Naive thymus-derived CD8-positive, alpha-beta T cell (primary cell): Measurements from ENCODE around the gene LRMDA. TPM values are rescaled to one million over a fixed set of nuclear protein-coding genes. Genes with fewer than 3 reads are reported as not detected.

Experiments
- ATAC-seq, 2 donors: fragments of 150-1000 bp; cut with Tn5 transposase in 1 of 2; sonication (Bioruptor Pico), chemical (Tn5 transposase) in 1 of 2; 1 replicate in 1 of 2; 2 replicates in 1 of 2; pipeline ENCODE4 v1.10.0; 2021; ENCODE audit warnings: mild to moderate bottlenecking in 2 of 2, moderate library complexity in 2 of 2
- POLR2A ChIA-PET: fragments of 350-600 bp; sonication (Branson Sonifier 250); formaldehyde crosslinking; loops from one replicate; lab custom pipeline; 2021; ENCODE audit warnings: antibody characterized with exemption; lab: Charles Lee
- DNase-seq, 10 donors: peaks; one replicate each; pipeline versions ENCODE4 v3.0.0 to v3.0.0-alpha.2; 2020 to 2022
- H3K27ac Mint-ChIP-seq, 10 donors: one replicate each; pipeline ENCODE4 v1.8.0; 2020 to 2022; ENCODE audit warnings: mild to moderate bottlenecking in 10 of 10, mixed read lengths in 10 of 10, moderate library complexity in 4 of 10, inconsistent platforms in 1 of 10
- H3K27me3 Mint-ChIP-seq, 5 donors: one replicate each; pipeline ENCODE4 v1.8.0; 2021 to 2022; ENCODE audit warnings: mixed read lengths in 5 of 5
- H3K36me3 Mint-ChIP-seq, 3 donors: one replicate each; pipeline ENCODE4 v1.8.0; 2020 to 2022; ENCODE audit warnings: mixed read lengths in 3 of 3, mild to moderate bottlenecking in 2 of 3, inconsistent platforms in 1 of 3
- H3K4me1 Mint-ChIP-seq, 4 donors: one replicate each; pipeline ENCODE4 v1.8.0; 2021 to 2022; ENCODE audit warnings: mixed read lengths in 4 of 4
- H3K4me3 Mint-ChIP-seq, 10 donors: one replicate each; pipeline ENCODE4 v1.8.0; 2020 to 2022; ENCODE audit warnings: mild to moderate bottlenecking in 10 of 10, mixed read lengths in 10 of 10, moderate library complexity in 6 of 10, inconsistent platforms in 1 of 10
- H3K9me3 Mint-ChIP-seq, 9 donors: one replicate each; pipeline ENCODE4 v1.8.0; 2020 to 2022; ENCODE audit warnings: mixed read lengths in 9 of 9, mild to moderate bottlenecking in 3 of 9, inconsistent platforms in 1 of 9, moderate library complexity in 1 of 9
- polyA plus RNA-seq, 3 donors: library from polyadenylated mRNA; unstranded; fragments of 300-500 nt; fragmentation: Illumina TruSeq; gene quantifications; one replicate each; pipeline ENCODE4 v1.2.3, GENCODE V29; 2021
- total RNA-seq, 8 experiments: library from RNA in 2 of 8; stranded (reverse) in 2 of 8; gene quantifications; one replicate each; pipeline ENCODE4 v1.2.3 and lab custom pipeline; 2021 to 2026

LRMDA gene
- total and polyA plus RNA-seq, 5 experiments from 2014 or later, result not detected

DNA sequence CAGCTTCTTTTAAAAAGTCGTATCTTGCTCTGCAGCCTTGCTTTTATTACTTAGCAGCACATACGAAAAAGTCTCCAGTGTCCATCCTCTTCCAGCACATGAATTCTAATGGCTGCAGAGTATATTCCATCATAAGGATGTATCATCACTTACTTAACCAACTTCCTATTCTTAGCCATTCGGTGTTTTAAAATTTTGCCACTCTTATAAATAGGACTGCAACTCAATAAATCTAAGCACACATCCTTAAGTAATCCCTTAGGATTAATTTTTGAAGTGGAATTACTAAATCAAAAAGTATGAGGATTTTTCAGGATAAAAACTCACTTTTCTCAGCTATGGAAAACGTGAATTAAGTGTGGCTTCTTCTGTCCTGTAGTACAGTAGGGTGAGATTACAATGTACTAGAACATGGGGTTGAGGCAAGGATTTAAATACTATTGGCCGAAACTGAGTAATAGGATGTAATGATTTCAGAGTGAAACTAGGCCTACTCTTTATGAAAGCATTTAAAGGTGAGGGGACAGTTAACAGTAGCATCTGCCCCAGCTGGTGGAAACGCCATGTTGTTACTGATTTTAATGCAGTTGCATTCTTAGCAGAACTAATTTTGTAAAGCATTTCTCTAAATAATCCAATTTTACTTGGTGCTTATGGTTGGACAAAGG lies 1035.5 kb downstream of the LRMDA start:
- POLR2A ChIA-PET, result no interaction called here

DNA sequence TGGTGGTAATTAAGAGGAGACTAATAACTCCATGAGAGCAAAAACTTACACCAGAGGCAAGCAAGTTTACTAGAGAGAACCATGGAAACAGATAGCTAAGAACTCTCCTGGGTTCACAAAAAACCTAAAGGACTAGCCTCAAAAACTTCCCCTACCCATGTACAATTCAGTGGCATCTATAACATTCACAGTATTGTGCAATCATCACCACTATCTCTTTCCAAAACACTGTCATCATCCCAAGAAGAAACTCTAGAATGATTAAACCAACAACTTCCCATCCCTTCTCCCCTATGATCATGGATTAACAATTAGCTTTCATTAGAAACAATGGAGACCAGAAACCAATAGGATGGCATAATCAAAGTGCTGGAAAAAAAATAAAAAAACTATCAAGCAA lies 1038.3 kb downstream of the LRMDA start:
- Mint-ChIP-seq H3K27ac (no peak overlapping the region), H3K36me3 (no peaks in the 10 kb centered on the region), H3K9me3 (peaks cover 0 to 8% (median 0%) of the 10 kb centered on the region in 9 donors), H3K4me1 (no peaks in the 10 kb centered on the region), H3K27me3 (peaks cover 0 to 4% (median 0%) of the 10 kb centered on the region in 5 donors), H3K4me3 (no peak overlapping the region)
- ATAC-seq, result no peak
- DNase-seq, result no peak
- POLR2A ChIA-PET, result no interaction called here

More for the DNA sequence above, 1035.5 kb downstream of the LRMDA start:
- H3K4me3 Mint-ChIP-seq, result no peak overlapping the region
- H3K27me3 Mint-ChIP-seq, result peaks cover 0 to 4% (median 0%) of the 10 kb centered on the region in 5 donors
- H3K9me3 Mint-ChIP-seq, result peaks cover 0 to 5% (median 0%) of the 10 kb centered on the region in 9 donors
- no peak for DNase-seq
- no peak for ATAC-seq
- no peaks in the 10 kb centered on the region for H3K4me1 Mint-ChIP-seq
- H3K36me3 Mint-ChIP-seq, result no peaks in the 10 kb centered on the region
- no peak overlapping the region for H3K27ac Mint-ChIP-seq

- Mint-ChIP-seq H3K9me3 (peaks cover 0 to 14% (median 9%) of the 10 kb centered on the region in 9 donors), H3K27me3 (no peaks in the 10 kb centered on the region), H3K27ac (no peak overlapping the region), H3K4me3 (no peak overlapping the region), H3K36me3 (no peaks in the 10 kb centered on the region), H3K4me1 (no peaks in the 10 kb centered on the region)
- POLR2A ChIA-PET, result no interaction called here
- DNase-seq (no peak), ATAC-seq (no peak)
These were observed 1047.8 kb downstream of the LRMDA start for GRCh38 chr10:76479103-76479790.

DNA sequence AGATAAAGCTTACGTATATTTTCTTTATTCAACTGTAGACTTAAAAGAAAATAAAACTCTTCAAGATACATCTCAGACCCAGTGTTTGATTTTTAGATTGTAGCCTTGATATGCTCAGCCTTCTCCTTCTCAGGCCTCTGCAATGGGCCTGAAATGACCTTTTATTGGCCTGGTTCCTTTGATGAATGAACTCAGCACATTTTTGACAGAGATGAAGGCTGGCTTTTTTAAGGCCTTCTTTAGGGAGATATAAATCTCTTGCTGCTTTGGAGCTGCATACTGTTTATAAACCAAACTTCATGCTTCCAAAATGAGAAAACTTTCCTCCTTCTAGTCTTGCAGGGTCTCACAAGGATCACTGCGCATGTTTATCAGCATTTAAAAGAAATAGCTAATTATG lies 1049.8 kb downstream of the LRMDA start:
- H3K9me3 Mint-ChIP-seq, result peaks cover 0 to 18% (median 7%) of the 10 kb centered on the region in 9 donors
- H3K4me1 Mint-ChIP-seq, result no peaks in the 10 kb centered on the region
- POLR2A ChIA-PET, result no interaction called here

DNA sequence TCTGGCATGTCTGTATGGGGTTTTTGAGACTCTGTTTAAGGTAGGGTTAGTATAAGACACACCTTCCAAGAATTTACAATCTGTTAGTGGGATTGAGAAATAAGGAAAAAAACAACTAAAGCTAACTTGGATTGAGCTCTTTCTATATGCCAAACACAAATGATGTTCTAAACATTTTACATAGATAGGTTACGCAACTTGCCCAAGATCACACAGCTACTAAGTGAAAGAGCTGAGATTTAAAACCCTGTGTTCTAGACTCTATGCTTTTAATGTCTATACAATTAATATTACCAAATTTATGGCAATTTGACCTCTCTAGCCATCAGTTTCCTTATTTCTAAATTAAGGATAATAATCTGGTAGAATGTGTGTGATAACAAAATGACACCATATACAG lies 1056.2 kb downstream of the LRMDA start:
- Mint-ChIP-seq H3K36me3 (peaks cover 0 to 15% (median 0%) of the 10 kb centered on the region in 3 donors), H3K27me3 (no peaks in the 10 kb centered on the region), H3K4me3 (no peak overlapping the region), H3K9me3 (peaks cover 8 to 45% (median 16%) of the 10 kb centered on the region in 9 donors), H3K4me1 (no peaks in the 10 kb centered on the region), H3K27ac (no peak overlapping the region)
- no peak for ATAC-seq
- POLR2A ChIA-PET, result no interaction called here
- no peak for DNase-seq

More for the DNA sequence above, 1049.8 kb downstream of the LRMDA start:
- Mint-ChIP-seq H3K36me3 (no peaks in the 10 kb centered on the region), H3K27me3 (no peaks in the 10 kb centered on the region), H3K27ac (no peak overlapping the region), H3K4me3 (no peak overlapping the region)
- DNase-seq (no peak), ATAC-seq (no peak)

- Mint-ChIP-seq H3K27ac (no peak overlapping the region), H3K9me3 (peaks cover 8 to 45% (median 16%) of the 10 kb centered on the region in 9 donors), H3K4me1 (no peaks in the 10 kb centered on the region), H3K4me3 (no peak overlapping the region), H3K36me3 (peaks cover 0 to 15% (median 0%) of the 10 kb centered on the region in 3 donors), H3K27me3 (no peaks in the 10 kb centered on the region)
- ATAC-seq (no peak), DNase-seq (no peak)
- POLR2A ChIA-PET, result no interaction called here
These were observed 1057.2 kb downstream of the LRMDA start for GRCh38 chr10:76488602-76489001.

DNA sequence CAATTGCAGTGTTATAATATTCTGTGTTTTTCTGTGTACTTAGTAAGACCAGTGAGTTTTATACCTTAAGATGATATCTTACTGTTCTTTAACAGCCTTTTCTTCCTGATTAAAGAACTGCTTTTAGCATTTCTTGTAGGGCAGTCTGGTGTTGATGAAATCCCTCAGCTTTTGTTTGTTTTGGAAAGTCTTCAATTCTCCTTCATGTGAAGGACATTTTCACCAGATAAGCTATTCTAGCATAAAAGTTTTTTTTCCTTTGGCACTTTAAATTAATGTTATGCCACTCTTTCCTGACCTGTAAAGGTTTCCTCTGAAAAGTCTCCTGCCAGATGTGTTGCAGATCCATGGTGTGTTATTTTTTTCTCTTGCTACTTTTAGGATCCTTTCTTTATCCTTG lies 1059.8 kb downstream of the LRMDA start:
- DNase-seq (no peak), ATAC-seq (no peak)
- no peak overlapping the region for H3K4me3 Mint-ChIP-seq
- no peaks in the 10 kb centered on the region for H3K4me1 Mint-ChIP-seq
- peaks cover 4 to 44% (median 19%) of the 10 kb centered on the region in 9 donors for H3K9me3 Mint-ChIP-seq
- H3K27ac Mint-ChIP-seq, result no peak overlapping the region
- H3K27me3 Mint-ChIP-seq, result no peaks in the 10 kb centered on the region
- peaks cover 0 to 15% (median 0%) of the 10 kb centered on the region in 3 donors for H3K36me3 Mint-ChIP-seq
- POLR2A ChIA-PET, result no interaction called here

- POLR2A ChIA-PET, result no interaction called here
- no peaks in the 10 kb centered on the region for H3K27me3 Mint-ChIP-seq
- no peak for ATAC-seq
These were observed 1060.6 kb downstream of the LRMDA start for GRCh38 chr10:76492026-76492425.

GRCh38 chr10:76492678-76493472 lies 1061.5 kb downstream of the LRMDA start:
- H3K4me3 Mint-ChIP-seq, result no peak overlapping the region

More at GRCh38 chr10:76492026-76492425, 1060.6 kb downstream of the LRMDA start:
- no peak for DNase-seq
- Mint-ChIP-seq H3K4me1 (no peaks in the 10 kb centered on the region), H3K9me3 (peaks cover 4 to 44% (median 19%) of the 10 kb centered on the region in 9 donors), H3K4me3 (no peak overlapping the region), H3K36me3 (peaks cover 0 to 15% (median 0%) of the 10 kb centered on the region in 3 donors), H3K27ac (no peak overlapping the region)

GRCh38 chr10:76497666-76498065 lies 1066.2 kb downstream of the LRMDA start:
- no peak overlapping the region for H3K27ac Mint-ChIP-seq
- peaks cover 0 to 10% (median 3%) of the 10 kb centered on the region in 9 donors for H3K9me3 Mint-ChIP-seq
- ATAC-seq (no peak), DNase-seq (no peak)
- no peaks in the 10 kb centered on the region for H3K4me1 Mint-ChIP-seq
- H3K27me3 Mint-ChIP-seq, result no peaks in the 10 kb centered on the region
- no peak overlapping the region for H3K4me3 Mint-ChIP-seq
- no peaks in the 10 kb centered on the region for H3K36me3 Mint-ChIP-seq
- POLR2A ChIA-PET, result no interaction called here

More at GRCh38 chr10:76492678-76493472, 1061.5 kb downstream of the LRMDA start:
- H3K27ac Mint-ChIP-seq, result no peak overlapping the region
- no peaks in the 10 kb centered on the region for H3K27me3 Mint-ChIP-seq
- H3K36me3 Mint-ChIP-seq, result peaks cover 0 to 15% (median 0%) of the 10 kb centered on the region in 3 donors
- peaks cover 4 to 42% (median 19%) of the 10 kb centered on the region in 9 donors for H3K9me3 Mint-ChIP-seq
- DNase-seq (no peak), ATAC-seq (no peak)
- POLR2A ChIA-PET, result no interaction called here
- H3K4me1 Mint-ChIP-seq, result no peaks in the 10 kb centered on the region

- H3K27me3 Mint-ChIP-seq, result peaks cover 0 to 2% (median 0%) of the 10 kb centered on the region in 5 donors
- no peak overlapping the region for H3K27ac Mint-ChIP-seq
- DNase-seq (no peak), ATAC-seq (no peak)
- POLR2A ChIA-PET, result no interaction called here
- H3K9me3 Mint-ChIP-seq, result peaks cover 0 to 51% (median 19%) of the 10 kb centered on the region in 9 donors
- H3K4me3 Mint-ChIP-seq, result no peak overlapping the region
- no peaks in the 10 kb centered on the region for H3K36me3 Mint-ChIP-seq
- H3K4me1 Mint-ChIP-seq, result no peaks in the 10 kb centered on the region
These were observed 1073.4 kb downstream of the LRMDA start for GRCh38 chr10:76504823-76505222.

DNA sequence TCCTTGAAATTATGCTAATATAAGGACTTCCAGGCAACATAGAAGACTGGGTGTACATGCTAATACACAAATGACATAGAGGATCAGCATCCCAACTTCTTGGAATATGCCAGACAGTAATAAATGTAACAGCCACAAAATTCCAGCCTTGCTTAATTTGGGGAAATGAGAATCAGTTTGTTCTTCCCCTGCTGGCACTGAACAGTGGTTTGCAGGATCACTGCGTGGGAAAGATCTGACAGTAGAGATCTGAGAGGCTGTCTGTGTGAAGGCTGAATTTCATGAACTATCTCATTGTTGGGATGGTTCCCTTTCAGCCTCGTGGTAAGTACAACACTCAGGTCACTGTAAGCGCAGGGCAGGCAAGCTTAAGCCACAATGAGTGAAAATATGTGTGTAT lies 1078.0 kb downstream of the LRMDA start:
- H3K4me3 Mint-ChIP-seq, result no peak overlapping the region
- DNase-seq (no peak), ATAC-seq (no peak)
- peaks cover 0 to 2% (median 1%) of the 10 kb centered on the region in 5 donors for H3K27me3 Mint-ChIP-seq
- H3K36me3 Mint-ChIP-seq, result no peaks in the 10 kb centered on the region
- POLR2A ChIA-PET, result no interaction called here
- no peaks in the 10 kb centered on the region for H3K4me1 Mint-ChIP-seq
- peaks cover 0 to 35% (median 9%) of the 10 kb centered on the region in 9 donors for H3K9me3 Mint-ChIP-seq
- no peak overlapping the region for H3K27ac Mint-ChIP-seq
